ENCODE data around the gene CAPN13.
A peak's percentile ranks its signal among the peaks of the same experiment; 100 is the strongest.

Gene CAPN13

DNA sequence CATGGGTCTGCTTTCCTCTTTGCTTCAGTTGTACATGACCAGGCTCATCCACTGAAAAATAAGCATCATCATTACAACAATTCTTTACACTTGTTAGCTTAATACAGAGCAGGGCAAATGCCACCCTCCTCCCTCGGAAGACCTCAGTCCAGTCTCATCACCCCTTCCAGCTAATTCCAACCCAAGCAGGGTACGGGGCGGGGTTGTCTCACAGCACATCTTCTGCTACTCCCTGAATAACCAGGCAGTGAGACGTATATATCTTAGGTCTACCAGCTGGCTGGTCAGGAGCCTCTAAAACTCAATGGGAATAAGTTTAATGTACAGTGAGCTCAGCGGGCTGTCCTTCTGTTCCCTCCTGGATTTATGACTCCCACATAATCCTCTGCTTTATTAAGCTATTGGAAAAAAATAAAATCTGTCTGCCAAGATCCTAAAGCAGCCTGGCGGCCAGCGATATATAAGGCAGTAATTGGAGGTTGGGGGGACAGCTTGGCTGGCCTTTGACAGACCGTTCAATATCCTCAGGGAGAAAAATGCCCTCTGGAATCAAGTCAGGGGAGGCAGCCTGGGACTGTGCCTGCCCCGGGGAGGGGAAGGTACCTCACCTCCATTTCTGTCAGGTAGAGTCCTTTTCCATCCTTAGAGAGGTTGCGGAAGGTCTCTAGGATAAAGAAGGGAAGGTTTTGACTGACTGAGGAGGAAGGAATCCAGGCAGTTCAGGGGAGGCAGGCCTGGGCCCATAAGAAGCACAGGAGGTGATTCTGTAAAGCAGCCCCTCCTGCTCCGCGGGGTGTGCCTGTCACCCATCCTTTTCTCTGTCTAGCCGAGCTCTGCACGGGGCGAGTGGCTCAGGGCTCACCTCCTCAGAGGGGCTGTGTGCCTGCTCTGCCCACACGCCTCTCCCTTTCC lies 76.3 kb downstream of the CAPN13 start:
- no peak for DNase-seq (ENCODE audit: low read depth in 2 of 3, low spot score in 2 of 3)

DNA sequence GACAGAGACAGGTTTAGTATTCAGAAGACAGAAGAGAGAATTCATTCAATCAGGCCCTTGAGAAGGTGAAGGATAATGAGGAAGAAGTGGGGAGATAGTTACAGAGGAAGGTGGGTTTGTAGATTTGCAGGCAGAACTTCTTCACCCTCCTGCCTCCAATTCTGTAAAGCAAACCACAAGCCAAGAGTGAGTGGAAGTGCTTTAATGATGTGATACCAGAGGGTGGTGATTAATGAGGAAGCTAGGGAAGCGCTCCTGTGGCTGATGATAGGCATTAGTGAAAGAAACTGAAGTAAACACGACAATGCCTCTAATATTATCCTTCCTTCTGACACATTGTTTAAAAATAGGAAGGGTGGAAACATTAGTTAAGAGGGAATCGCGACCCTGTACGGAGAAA lies 78.2 kb downstream of the CAPN13 start:
- DNase-seq (ENCODE audit: low read depth in 2 of 3, low spot score in 2 of 3) = no peak

DNA sequence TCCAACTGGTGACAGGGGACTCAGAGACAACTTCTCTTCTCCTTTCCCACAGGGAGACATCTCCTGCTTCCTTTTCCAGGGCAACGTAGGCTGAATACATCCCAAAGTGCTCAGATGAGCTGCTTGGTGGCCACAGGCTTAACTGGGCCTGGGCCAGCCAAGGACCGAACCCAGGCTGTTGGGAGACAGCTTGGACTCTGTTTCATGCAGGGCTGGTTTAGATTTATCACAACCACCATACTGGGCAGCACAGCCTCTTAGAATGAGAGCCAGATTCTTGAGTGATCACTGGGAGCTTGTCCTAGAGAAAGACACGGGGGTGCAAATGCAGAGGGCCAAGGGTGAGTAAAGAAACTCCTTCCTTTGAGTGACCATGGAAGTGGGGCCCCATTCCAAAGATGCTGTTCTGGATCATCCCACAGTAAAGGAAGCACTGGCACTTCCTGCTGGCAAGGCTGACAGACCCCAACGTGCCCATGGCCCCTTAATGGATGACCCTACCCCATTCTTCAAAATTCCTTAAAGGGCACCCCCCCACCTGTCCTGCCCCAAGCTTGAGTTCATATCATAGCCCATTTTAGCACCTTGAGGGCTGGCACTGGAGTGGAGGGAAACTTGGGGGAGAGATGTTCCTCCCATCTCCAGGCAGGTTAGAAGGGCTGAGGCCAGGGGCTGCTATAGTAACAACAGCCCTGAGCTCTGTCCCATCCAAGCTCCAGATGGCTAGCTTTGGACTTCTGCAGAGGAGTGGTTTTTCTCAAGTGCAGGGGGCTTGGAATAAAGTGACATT lies 84.1 kb downstream of the CAPN13 start:
- DNase-seq (ENCODE audit: low read depth in 2 of 3, low spot score in 2 of 3) = no peak

DNA sequence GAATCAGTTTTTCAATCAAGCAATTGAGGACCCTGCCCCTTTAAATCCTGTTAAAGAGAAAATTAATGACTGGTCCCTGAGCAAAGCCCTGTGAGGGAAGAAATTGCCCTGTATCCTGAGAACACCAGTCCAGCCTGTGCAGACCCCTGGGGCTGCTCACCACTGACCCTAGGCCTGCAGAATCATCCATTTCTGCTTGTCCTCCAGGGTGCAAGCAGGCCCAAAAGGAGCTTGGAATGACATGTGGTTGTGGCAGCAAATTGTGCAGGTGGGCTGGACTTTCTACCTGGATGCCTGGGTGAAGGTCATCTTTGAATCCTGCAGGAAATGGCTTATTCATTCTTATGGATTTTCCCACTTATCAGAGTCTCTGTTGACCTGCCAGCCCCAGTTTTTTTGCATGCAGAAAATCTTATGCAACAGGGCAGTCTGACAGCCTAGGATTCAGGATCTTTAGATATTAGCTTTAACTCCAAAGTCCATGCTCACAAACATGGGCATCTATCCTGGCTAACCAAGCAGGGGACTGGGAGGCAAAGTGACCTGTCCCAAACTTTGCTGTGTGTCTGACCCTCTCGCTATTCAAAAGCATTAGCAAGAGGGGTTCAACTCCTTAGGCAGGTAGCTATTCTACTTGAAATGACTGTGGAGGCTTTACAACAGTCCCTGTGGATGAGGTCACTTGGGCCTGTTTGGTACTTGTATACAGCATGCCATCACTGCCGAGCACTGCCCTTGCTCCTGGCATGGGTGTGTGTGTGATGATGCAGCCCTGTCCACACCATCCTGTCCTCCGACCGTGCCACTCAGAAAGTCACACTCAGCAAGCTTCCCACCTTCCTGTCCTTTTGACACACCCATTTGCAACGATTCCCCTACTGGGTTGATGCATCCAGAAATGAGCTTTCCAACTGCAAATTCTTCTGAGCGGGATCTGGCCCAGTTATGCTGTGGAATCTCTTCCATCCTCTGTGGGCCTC lies 85.3 kb downstream of the CAPN13 start:
- DNase-seq (ENCODE audit: low read depth in 2 of 3, low spot score in 2 of 3) = no peak

GRCh38 chr2:30721241-30721640 lies 86.0 kb downstream of the CAPN13 start:
- no peak for DNase-seq (ENCODE audit: low read depth in 2 of 3, low spot score in 2 of 3)

DNA sequence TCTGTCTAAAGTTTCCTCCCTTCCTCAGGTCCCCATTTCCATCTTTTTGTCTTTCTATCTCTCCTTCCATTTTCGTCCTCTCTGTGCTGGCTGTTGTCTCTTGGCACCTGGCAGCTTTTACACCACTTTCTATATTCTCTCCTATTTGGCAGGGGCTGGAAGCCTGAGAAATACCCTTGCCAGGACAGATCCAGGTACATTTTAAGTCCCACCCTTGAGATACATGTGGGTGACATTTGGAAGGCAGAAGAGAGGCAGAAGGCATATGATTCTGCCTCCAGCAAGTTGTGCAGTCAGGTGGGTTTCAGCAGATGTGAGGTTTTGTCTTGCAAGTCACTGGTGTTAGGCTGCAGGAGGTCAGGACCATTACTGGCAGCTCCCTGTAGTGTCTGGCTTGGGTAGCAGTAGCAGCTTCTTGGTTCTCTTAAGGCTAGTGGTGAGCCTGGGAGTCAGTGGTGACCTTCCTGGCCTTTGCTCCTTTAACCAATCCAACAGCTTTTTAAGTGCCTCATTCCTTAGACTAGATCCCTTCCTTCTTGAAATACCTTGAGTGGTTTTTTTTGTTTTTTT lies 90.1 kb downstream of the CAPN13 start:
- no peak for DNase-seq (ENCODE audit: low read depth in 2 of 3, low spot score in 2 of 3)

DNA sequence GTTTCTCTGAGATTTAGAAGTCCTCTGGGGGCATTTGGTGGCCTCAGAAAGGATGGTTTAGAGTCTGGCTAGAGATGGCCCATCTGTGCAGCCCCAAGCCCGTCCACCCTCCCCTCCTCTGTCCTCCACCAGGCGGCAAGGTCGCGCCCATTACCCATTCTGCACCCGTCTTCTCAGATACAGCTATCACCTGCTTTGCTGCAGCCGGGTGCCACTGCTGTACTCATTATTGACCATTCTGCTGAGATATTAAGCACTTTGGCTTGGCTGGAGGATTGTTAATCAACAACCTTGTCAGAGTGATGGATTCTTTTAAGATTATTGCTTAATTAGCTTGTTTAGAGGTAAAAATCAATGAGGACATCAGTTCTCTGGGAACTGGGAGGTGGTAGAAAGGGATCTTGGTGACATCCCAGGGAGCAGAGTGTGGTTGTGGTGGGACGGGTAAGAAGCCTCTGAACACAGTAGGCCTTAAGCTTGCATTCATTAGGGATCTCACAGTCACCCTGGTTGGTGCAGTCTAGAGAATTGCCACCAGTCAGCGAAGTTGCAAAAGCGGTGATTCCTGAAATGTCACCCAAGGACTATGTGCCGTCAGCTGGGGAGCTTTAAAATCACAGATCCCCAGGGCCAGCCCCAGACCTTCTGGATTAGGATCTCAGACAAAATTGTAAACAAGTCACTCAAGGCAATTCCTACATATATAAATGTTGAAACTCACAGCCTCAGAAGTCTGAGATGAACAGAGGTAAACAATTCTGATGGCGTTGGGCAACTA lies 90.9 kb downstream of the CAPN13 start:
- DNase-seq (ENCODE audit: low read depth in 2 of 3, low spot score in 2 of 3) = no peak

GRCh38 chr2:30714811-30715709 lies 92.2 kb downstream of the CAPN13 start:
- no peak for DNase-seq (ENCODE audit: low read depth in 2 of 3, low spot score in 2 of 3)

GRCh38 chr2:30713698-30714097 lies 93.5 kb downstream of the CAPN13 start:
- no peak for DNase-seq (ENCODE audit: low read depth in 2 of 3, low spot score in 2 of 3)

- peak; percentile 40 to 54 (median 48) for DNase-seq (ENCODE audit: low read depth in 2 of 3, low spot score in 2 of 3)
Observed at GRCh38 chr2:30711646-30712085, 95.6 kb downstream of the CAPN13 start.

DNA sequence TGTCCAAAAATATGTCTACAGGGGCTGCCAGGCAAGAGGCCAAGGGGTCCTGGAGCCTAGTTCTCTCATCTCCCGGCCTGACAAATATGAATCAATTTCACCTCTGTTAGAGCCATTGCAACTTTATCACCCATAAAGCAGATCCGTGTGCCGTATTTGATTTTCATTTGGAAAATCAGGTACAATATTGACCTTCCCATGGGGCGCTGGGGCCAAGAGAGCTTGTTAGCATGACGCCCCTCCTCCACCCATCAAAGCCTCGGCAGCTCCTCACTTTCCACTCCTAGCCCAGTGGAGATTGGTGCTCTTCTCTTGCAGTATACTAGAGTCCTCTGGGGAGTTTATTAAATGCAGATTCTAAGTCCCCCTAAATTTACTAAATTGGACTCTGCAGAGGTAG lies 96.8 kb downstream of the CAPN13 start:
- no peak for DNase-seq (ENCODE audit: low read depth in 2 of 3, low spot score in 2 of 3)

GRCh38 chr2:30710016-30710415 lies 97.2 kb downstream of the CAPN13 start:
- no peak for DNase-seq (ENCODE audit: low read depth in 2 of 3, low spot score in 2 of 3)

- DNase-seq (ENCODE audit: low read depth in 2 of 3, low spot score in 2 of 3) = no peak
Observed at GRCh38 chr2:30709516-30709915, 97.7 kb downstream of the CAPN13 start.

DNA sequence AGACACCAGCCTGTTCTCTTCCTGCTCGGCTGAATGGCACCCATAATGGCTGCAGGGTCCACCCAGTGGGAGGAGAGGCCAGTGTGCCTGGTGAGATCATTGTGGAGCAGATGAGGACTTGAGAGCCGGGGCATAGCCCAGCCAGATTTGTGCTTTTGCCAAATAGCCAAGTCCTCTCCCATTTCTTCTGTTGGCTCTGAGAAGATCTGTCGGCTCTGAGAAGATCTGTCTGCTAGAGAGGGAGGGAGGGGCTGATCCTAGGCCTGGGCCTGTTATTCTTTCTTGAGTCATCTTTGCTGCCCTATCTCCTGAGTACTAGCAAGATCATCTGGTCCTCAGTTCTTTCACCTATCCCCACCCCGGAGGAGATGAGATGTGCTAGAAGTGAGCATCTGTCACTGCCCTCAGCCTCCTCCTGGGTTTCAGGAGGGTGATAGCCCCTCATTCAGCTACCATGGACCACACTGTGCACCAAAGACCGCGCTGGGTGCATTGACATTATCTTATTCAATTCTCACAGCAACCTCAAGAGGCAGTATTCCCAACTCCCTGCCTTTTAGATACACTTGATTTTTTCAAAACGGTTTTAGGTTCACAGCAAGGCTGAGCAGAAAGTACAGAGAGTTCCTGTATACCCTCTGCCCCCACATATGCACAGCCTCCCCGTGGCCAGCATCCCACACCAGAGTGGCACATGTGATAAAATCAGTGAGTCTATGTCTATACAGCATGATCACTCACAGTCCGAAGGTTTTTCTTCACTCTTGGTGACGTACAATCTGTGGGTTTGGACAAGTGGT lies 98.6 kb downstream of the CAPN13 start:
- no peak for DNase-seq (ENCODE audit: low read depth in 2 of 3, low spot score in 2 of 3)

DNA sequence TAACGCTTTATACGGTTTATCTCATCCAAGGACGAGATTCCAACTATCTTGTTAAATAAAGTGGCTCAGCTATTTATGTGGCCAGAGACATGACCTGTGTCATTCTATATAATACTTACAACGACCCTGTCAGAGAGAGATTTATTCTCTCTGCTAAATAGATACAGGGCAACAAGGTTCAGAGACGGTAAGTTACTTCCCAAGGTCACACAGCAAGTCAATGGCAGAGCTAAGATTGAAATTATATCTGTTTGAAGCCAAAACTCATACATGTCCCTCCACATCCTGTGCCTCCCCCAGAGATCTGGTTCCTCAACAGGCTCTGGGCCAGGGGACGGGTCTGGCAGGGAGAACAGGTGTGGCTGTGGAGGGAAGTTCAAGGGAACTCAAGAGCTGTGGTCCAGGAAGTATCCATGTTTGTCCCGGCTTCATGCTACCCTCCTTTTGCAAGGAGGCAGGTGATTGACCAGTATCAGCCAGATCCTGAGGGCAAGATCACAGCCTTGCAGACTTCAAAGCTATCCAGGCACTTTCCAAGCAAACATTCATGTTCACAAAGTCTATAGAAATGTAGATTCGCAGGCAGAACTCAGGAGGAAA lies 99.8 kb downstream of the CAPN13 start:
- no peak for DNase-seq (ENCODE audit: low read depth in 2 of 3, low spot score in 2 of 3)

- peak; percentile 32 to 42 (median 40) for DNase-seq (ENCODE audit: low read depth in 2 of 3, low spot score in 2 of 3)
Observed at GRCh38 chr2:30706534-30707303, 100.5 kb downstream of the CAPN13 start.

Measured in activated CD8-positive, alpha-beta memory T cell treated with anti-CD3 and anti-CD28 coated beads for 48 hours (primary cell).